Measurements from ENCODE around the gene FCRL5. TPM values are rescaled to one million over a fixed set of nuclear protein-coding genes. Genes with fewer than 3 reads are reported as not detected.
"Not testable (repeated sequence)": the region's sequence is repeated elsewhere in the genome, so short reads cannot be mapped to it uniquely, and the experiment has no call there.

The FCRL5 gene
- total and polyA plus RNA-seq, 2 experiments from 2014 or later, result not detected

GRCh38 chr1:157566484-157567300 lies 14.4 kb upstream of the FCRL5 start:
- no peak overlapping the region for H2AFZ ChIP-seq
- no peak overlapping the region for H3K9ac ChIP-seq
- no peaks in the 10 kb centered on the region for H3K4me1 ChIP-seq (ENCODE audit: insufficient read depth)
- in situ Hi-C loops (cut with MboI), result no loop called here
- 33 to 38% methylated on average over 14 of the region's 14 CpGs for WGBS, 2 experiments (ENCODE audit: low coverage in 1 of 2, low lambda C conversion rate in 2 of 2, missing lambda C conversion rate in 2 of 2)
- no peak overlapping the region for H3K4me3 ChIP-seq
- DNase-seq, result no peak
- H3K36me3 ChIP-seq (ENCODE audit: low read depth), result no peaks in the 10 kb centered on the region
- no peak overlapping the region for H3K27ac ChIP-seq
- H3K9me3 ChIP-seq (ENCODE audit: low read depth), result no peaks in the 10 kb centered on the region
- peaks cover 4% of the 10 kb centered on the region; the same call in 1 of the 2 replicates for H3K27me3 ChIP-seq (replicated peaks; ENCODE audit: insufficient read depth)
- no peaks in the 10 kb centered on the region for H3K9me2 ChIP-seq (ENCODE audit: insufficient read depth)
- H3F3A ChIP-seq (ENCODE audit: insufficient read depth), result no peaks in the 10 kb centered on the region
- H4K20me1 ChIP-seq (ENCODE audit: insufficient read depth), result no peaks in the 10 kb centered on the region
- no peak overlapping the region for H3K4me2 ChIP-seq (ENCODE audit: unreplicated experiment)
- TF ChIP-seq EZH2phosphoT487 (IDR thresholded peaks at IDR 0.05; ENCODE audit: insufficient read depth, low read depth) (no peak), EZH2 (IDR thresholded peaks at IDR 0.05; ENCODE audit: insufficient read depth, poor library complexity, severe bottlenecking) (no peak)
- no peaks in the 10 kb centered on the region for H3K79me2 ChIP-seq (ENCODE audit: insufficient read depth)

DNA sequence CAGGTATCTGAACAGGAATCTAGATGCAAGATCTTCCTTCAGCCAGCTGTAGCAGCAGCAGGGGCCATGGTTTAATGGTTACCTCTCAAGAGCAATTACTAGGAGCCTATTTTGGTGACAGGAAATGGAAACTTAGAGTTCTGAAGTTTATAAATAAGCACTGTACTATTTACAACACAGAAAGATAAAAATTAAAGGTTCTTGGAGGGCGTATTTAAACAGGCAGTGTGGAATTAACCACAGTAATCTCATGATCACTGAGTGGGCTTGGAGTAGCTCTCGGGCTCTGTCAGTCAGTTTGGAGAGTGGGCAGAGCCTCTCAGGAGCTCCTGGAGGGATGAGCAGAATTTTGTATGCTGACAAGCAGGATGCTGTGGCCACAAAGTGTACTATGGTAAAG lies 10.2 kb upstream of the FCRL5 start:
- 4 to 8% methylated on average over 2 of the region's 2 CpGs for WGBS, 2 experiments (ENCODE audit: low coverage in 1 of 2, low lambda C conversion rate in 2 of 2, missing lambda C conversion rate in 2 of 2)
- DNase-seq, result no peak
- H3F3A ChIP-seq (ENCODE audit: insufficient read depth), result no peaks in the 10 kb centered on the region

DNA sequence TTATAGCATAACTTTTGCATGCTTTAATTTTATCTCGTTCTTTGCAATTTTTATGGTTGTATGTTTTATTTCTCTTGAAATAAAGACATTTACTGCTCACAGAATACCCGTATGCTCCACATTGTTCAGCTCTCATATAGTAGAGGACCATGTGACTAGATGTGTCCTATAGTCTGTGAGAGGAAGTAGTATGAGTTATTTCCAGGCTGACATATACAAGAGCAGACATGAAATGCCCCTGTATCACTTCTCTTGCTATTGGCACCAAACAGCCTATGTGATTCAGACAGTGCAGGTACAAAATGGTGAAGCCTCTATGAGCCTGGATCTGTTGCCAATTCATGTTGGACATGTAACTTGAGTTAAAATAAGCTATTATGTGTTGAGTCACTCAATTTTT lies 5.8 kb upstream of the FCRL5 start:
- no peaks in the 10 kb centered on the region for H3K79me2 ChIP-seq (ENCODE audit: insufficient read depth)
- no peak overlapping the region for H3K4me3 ChIP-seq
- H3K9me3 ChIP-seq (ENCODE audit: low read depth), result no peaks in the 10 kb centered on the region
- H3K4me1 ChIP-seq (ENCODE audit: insufficient read depth), result no peaks in the 10 kb centered on the region
- no peaks in the 10 kb centered on the region for H3F3A ChIP-seq (ENCODE audit: insufficient read depth)
- TF ChIP-seq EZH2phosphoT487 (IDR thresholded peaks at IDR 0.05; ENCODE audit: insufficient read depth, low read depth), result no peak
- no peak for TF ChIP-seq EZH2 (IDR thresholded peaks at IDR 0.05; ENCODE audit: insufficient read depth, poor library complexity, severe bottlenecking)
- H4K20me1 ChIP-seq (ENCODE audit: insufficient read depth), result no peaks in the 10 kb centered on the region
- H3K9ac ChIP-seq, result no peak overlapping the region
- H3K27ac ChIP-seq, result no peak overlapping the region
- H3K4me2 ChIP-seq (ENCODE audit: unreplicated experiment), result no peak overlapping the region
- WGBS, 2 experiments (ENCODE audit: low coverage in 1 of 2, low lambda C conversion rate in 2 of 2, missing lambda C conversion rate in 2 of 2), result 14% methylated on average over 2 of the region's 2 CpGs
- H3K9me2 ChIP-seq (ENCODE audit: insufficient read depth), result no peaks in the 10 kb centered on the region
- H2AFZ ChIP-seq, result no peak overlapping the region
- H3K36me3 ChIP-seq (ENCODE audit: low read depth), result no peaks in the 10 kb centered on the region
- in situ Hi-C loops (cut with MboI), result no loop called here
- no peaks in the 10 kb centered on the region for H3K27me3 ChIP-seq (replicated peaks; ENCODE audit: insufficient read depth)
- DNase-seq, result no peak

More for the DNA sequence above, 10.2 kb upstream of the FCRL5 start:
- H3K9me2 ChIP-seq (ENCODE audit: insufficient read depth), result no peaks in the 10 kb centered on the region
- no peaks in the 10 kb centered on the region for H3K36me3 ChIP-seq (ENCODE audit: low read depth)
- no peak overlapping the region for H3K9ac ChIP-seq
- no peaks in the 10 kb centered on the region for H3K9me3 ChIP-seq (ENCODE audit: low read depth)
- H2AFZ ChIP-seq, result no peak overlapping the region
- 0 out of 2 replicates have a peak, but pooled peaks cover 4% of the 10 kb centered on the region for H3K27me3 ChIP-seq (replicated peaks; ENCODE audit: insufficient read depth)
- no peak overlapping the region for H3K4me2 ChIP-seq (ENCODE audit: unreplicated experiment)
- no peaks in the 10 kb centered on the region for H3K79me2 ChIP-seq (ENCODE audit: insufficient read depth)
- TF ChIP-seq EZH2 (IDR thresholded peaks at IDR 0.05; ENCODE audit: insufficient read depth, poor library complexity, severe bottlenecking) (no peak), EZH2phosphoT487 (IDR thresholded peaks at IDR 0.05; ENCODE audit: insufficient read depth, low read depth) (no peak)
- no peaks in the 10 kb centered on the region for H3K4me1 ChIP-seq (ENCODE audit: insufficient read depth)
- H4K20me1 ChIP-seq (ENCODE audit: insufficient read depth), result no peaks in the 10 kb centered on the region
- no peak overlapping the region for H3K4me3 ChIP-seq
- no peak overlapping the region for H3K27ac ChIP-seq
- in situ Hi-C loops (cut with MboI), result no loop called here

DNA sequence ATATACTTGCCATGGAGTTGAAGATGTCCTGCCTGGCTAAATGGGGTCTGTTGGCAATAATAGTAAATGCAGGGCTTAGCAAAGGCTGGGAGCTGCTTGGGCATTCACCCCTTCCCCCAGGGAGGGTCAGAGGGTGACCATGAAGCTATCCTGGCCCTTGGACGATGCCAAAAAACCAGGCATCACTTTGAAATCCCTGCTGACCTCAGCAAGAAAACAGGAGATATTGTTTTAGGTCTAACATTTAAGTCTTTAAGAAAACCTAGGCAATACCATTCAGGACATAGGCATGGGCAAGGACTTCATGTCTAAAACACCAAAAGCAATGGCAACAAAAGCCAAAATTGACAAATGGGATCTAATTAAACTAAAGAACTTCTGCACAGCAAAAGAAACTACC lies 4.2 kb downstream of the FCRL5 start:
- in situ Hi-C loops (cut with MboI); DNase-seq; H3K4me1 ChIP-seq (ENCODE audit: insufficient read depth); H4K20me1 ChIP-seq (ENCODE audit: insufficient read depth); H3K9ac ChIP-seq; H3K79me2 ChIP-seq (ENCODE audit: insufficient read depth); H3K9me3 ChIP-seq (ENCODE audit: low read depth); H3K9me2 ChIP-seq (ENCODE audit: insufficient read depth); H3K27me3 ChIP-seq (replicated peaks; ENCODE audit: insufficient read depth); H3K4me3 ChIP-seq; H3K4me2 ChIP-seq (ENCODE audit: unreplicated experiment); H3K27ac ChIP-seq; H3F3A ChIP-seq (ENCODE audit: insufficient read depth); H3K36me3 ChIP-seq (ENCODE audit: low read depth); H2AFZ ChIP-seq: not testable (repeated sequence)
- 0 to 7% methylated on average over 1 of the region's 1 CpG for WGBS, 2 experiments (ENCODE audit: low coverage in 1 of 2, low lambda C conversion rate in 2 of 2, missing lambda C conversion rate in 2 of 2)
